ENCODE measurements around the gene SH3PXD2A. TPM values are rescaled to one million over a fixed set of nuclear protein-coding genes. Genes with fewer than 3 reads are reported as not detected.

The SH3PXD2A gene
- total RNA-seq, 4 donors from 2014 or later: 128 to 154 (median 136) TPM

GRCh38 chr10:103802081-103802480 is 53.3 kb downstream of the SH3PXD2A start:
- DNase-seq (ENCODE audit: low spot score in 2 of 2): no peak
- 53 to 60% methylated on average over 6 of the region's 6 CpGs for WGBS, 2 donors
- H3K4me3 ChIP-seq: no peak overlapping the region
- H3K9me3 ChIP-seq: no peaks in the 10 kb centered on the region
- H3K36me3 ChIP-seq: peaks cover 0 to 27% (median 0%) of the 10 kb centered on the region in 3 donors
- peaks cover 0 to 41% (median 7%) of the 10 kb centered on the region in 4 donors for H3K4me1 ChIP-seq
- no peaks in the 10 kb centered on the region for H3K27me3 ChIP-seq
- no peak for TF ChIP-seq EP300 (IDR thresholded peaks at IDR 0.05)
- TF ChIP-seq POLR2A (IDR thresholded peaks at IDR 0.05): no peak
- TF ChIP-seq CTCF (IDR thresholded peaks at IDR 0.05): no peak
- H3K27ac ChIP-seq: peak overlapping the region in 3 of 4 donors; percentile 11 to 55 (median 36)

GRCh38 chr10:103800789-103801540 is 54.4 kb downstream of the SH3PXD2A start:
- TF ChIP-seq EP300 (IDR thresholded peaks at IDR 0.05) (peak in 1 of 2 donors; percentile 27), POLR2A (IDR thresholded peaks at IDR 0.05) (no peak), CTCF (IDR thresholded peaks at IDR 0.05) (no peak)
- no peaks in the 10 kb centered on the region for H3K9me3 ChIP-seq
- no peaks in the 10 kb centered on the region for H3K27me3 ChIP-seq
- no peak for DNase-seq (ENCODE audit: low spot score in 2 of 2)
- H3K4me3 ChIP-seq: no peak overlapping the region
- H3K27ac ChIP-seq: peak overlapping the region in 3 of 4 donors; percentile 8 to 61 (median 56)
- peaks cover 0 to 33% (median 7%) of the 10 kb centered on the region in 4 donors for H3K4me1 ChIP-seq
- 50 to 70% methylated on average over 10 of the region's 10 CpGs for WGBS, 2 donors
- H3K36me3 ChIP-seq: peaks cover 0 to 27% (median 0%) of the 10 kb centered on the region in 3 donors

- H3K9me3 ChIP-seq: no peaks in the 10 kb centered on the region
- peaks cover 0 to 27% (median 0%) of the 10 kb centered on the region in 3 donors for H3K36me3 ChIP-seq
- H3K27ac ChIP-seq: peak overlapping the region in 3 of 4 donors; percentile 8 to 56 (median 51)
- no peaks in the 10 kb centered on the region for H3K27me3 ChIP-seq
- 71 to 75% methylated on average over 3 of the region's 3 CpGs for WGBS, 2 donors
- no peak overlapping the region for H3K4me3 ChIP-seq
- DNase-seq (ENCODE audit: low spot score in 2 of 2): no peak
- peaks cover 0 to 33% (median 7%) of the 10 kb centered on the region in 4 donors for H3K4me1 ChIP-seq
- TF ChIP-seq EP300 (IDR thresholded peaks at IDR 0.05): no peak
- TF ChIP-seq POLR2A (IDR thresholded peaks at IDR 0.05): no peak
- no peak for TF ChIP-seq CTCF (IDR thresholded peaks at IDR 0.05)
Observed at GRCh38 chr10:103800089-103800488, 55.3 kb downstream of the SH3PXD2A start.

GRCh38 chr10:103799341-103799740 is 56.0 kb downstream of the SH3PXD2A start:
- TF ChIP-seq EP300 (IDR thresholded peaks at IDR 0.05) (no peak), CTCF (IDR thresholded peaks at IDR 0.05) (no peak), POLR2A (IDR thresholded peaks at IDR 0.05) (no peak)
- Histone ChIP-seq H3K4me3 (no peak overlapping the region), H3K27ac (peak overlapping the region in 2 of 4 donors; percentile 51 to 56), H3K36me3 (peaks cover 0 to 27% (median 0%) of the 10 kb centered on the region in 3 donors), H3K4me1 (peaks cover 0 to 40% (median 9%) of the 10 kb centered on the region in 4 donors), H3K27me3 (no peaks in the 10 kb centered on the region), H3K9me3 (no peaks in the 10 kb centered on the region)
- no peak for DNase-seq (ENCODE audit: low spot score in 2 of 2)
- 59 to 64% methylated on average over 4 of the region's 4 CpGs for WGBS, 2 donors

- TF ChIP-seq EP300 (IDR thresholded peaks at IDR 0.05) (no peak), CTCF (IDR thresholded peaks at IDR 0.05) (no peak), POLR2A (IDR thresholded peaks at IDR 0.05) (no peak)
- 87 to 93% methylated on average over 5 to 7 of the region's 7 CpGs for WGBS, 2 donors
Observed at GRCh38 chr10:103798511-103798910, 56.9 kb downstream of the SH3PXD2A start.

More at GRCh38 chr10:103798511-103798910, 56.9 kb downstream of the SH3PXD2A start:
- H3K4me3 ChIP-seq: no peak overlapping the region
- H3K27ac ChIP-seq: peak overlapping the region in 1 of 4 donors; percentile 51
- H3K27me3 ChIP-seq: no peaks in the 10 kb centered on the region
- no peak for DNase-seq (ENCODE audit: low spot score in 2 of 2)
- peaks cover 0 to 27% (median 0%) of the 10 kb centered on the region in 3 donors for H3K36me3 ChIP-seq
- peaks cover 0 to 49% (median 12%) of the 10 kb centered on the region in 4 donors for H3K4me1 ChIP-seq
- no peaks in the 10 kb centered on the region for H3K9me3 ChIP-seq
